IMR-90 (cell line): ENCODE data around the gene NAV2. TPM values are rescaled to one million over a fixed set of nuclear protein-coding genes. Genes with fewer than 3 reads are reported as not detected.
A peak's percentile ranks its signal among the peaks of the same experiment; 100 is the strongest.

Experiments
- ATAC-seq: fragments of 200-7000 bp; cut with Tn5 transposase; 2 replicates; pipeline ENCODE4 v1.9.1; 2020; ENCODE audit warnings: low read depth, mild to moderate bottlenecking, moderate library complexity
- BruUV-seq: library from RNA; stranded (reverse); fragments of 400-500 nt; replicated peaks from 2 replicates; lab custom pipeline; 2021; lab: Mats Ljungman, UMichigan
- CTCF ChIA-PET: fragments of 300-600 bp; formaldehyde crosslinking; extraction: SDS; loops from one replicate; lab custom pipeline; 2021; ENCODE audit warnings: antibody characterized with exemption; lab: Yijun Ruan, JAX
- POLR2A ChIA-PET: fragments of 300-600 bp; sonication (Branson Sonifier 250); formaldehyde crosslinking; loops from one replicate; lab custom pipeline; 2022; ENCODE audit warnings: antibody characterized with exemption; ENCODE audit not compliant: unreplicated experiment; lab: Charles Lee
- DNase-seq: peaks from one replicate; pipeline ENCODE4 v3.0.0; 2013
- H2AFZ ChIP-seq: replicated peaks from 2 replicates; pipeline ENCODE3; 2013; ENCODE audit warnings: low read length, mild to moderate bottlenecking; ENCODE audit not compliant: poor library complexity
- H2AK5ac ChIP-seq: 2 replicates; pipeline ENCODE4 v1.6.1; 2013; ENCODE audit warnings: low read depth, low read length, inconsistent platforms
- H2AK9ac ChIP-seq: replicated peaks from 2 replicates; pipeline ENCODE3; 2013; ENCODE audit warnings: mild to moderate bottlenecking, low read depth, low read length, moderate library complexity; ENCODE audit not compliant: poor library complexity
- H2BK120ac ChIP-seq: 2 replicates; pipeline ENCODE4 v1.6.1; 2013; ENCODE audit warnings: low read depth, low read length, inconsistent platforms
- H2BK15ac ChIP-seq: 3 replicates; pipeline ENCODE4 v1.6.1; 2013; ENCODE audit warnings: low read depth, low read length, inconsistent platforms
- H2BK20ac ChIP-seq: 2 replicates; pipeline ENCODE4 v1.6.1; 2013; ENCODE audit warnings: low read depth, mild to moderate bottlenecking, inconsistent platforms, low read length, moderate library complexity
- H2BK5ac ChIP-seq: 2 replicates; pipeline ENCODE4 v1.6.1; 2013; ENCODE audit warnings: mild to moderate bottlenecking, low read depth, low read length, inconsistent platforms; ENCODE audit not compliant: poor library complexity, severe bottlenecking
- H3K14ac ChIP-seq: replicated peaks from 2 replicates; pipeline ENCODE4 v1.6.1; 2013; ENCODE audit warnings: low read depth, low read length, inconsistent platforms
- H3K18ac ChIP-seq: 2 replicates; pipeline ENCODE4 v1.6.1; 2013; ENCODE audit warnings: low read depth, low read length, control low read depth
- H3K23ac ChIP-seq: 2 replicates; pipeline ENCODE4 v1.6.1; 2013; ENCODE audit warnings: low read depth, low read length, inconsistent platforms
- H3K27ac ChIP-seq: 2 replicates; pipeline ENCODE4 v1.5.1; 2013; ENCODE audit warnings: mild to moderate bottlenecking, control low read depth, low read length; ENCODE audit not compliant: insufficient read depth
- H3K27me3 ChIP-seq: 2 replicates; pipeline ENCODE4 v1.6.1; 2013; ENCODE audit warnings: low read length; ENCODE audit not compliant: control insufficient read depth, insufficient read depth
- H3K36me3 ChIP-seq: 2 replicates; pipeline ENCODE4 v1.6.1; 2013; ENCODE audit warnings: low read length, mixed read lengths; ENCODE audit not compliant: control insufficient read depth, insufficient read depth
- H3K4ac ChIP-seq: 2 replicates; pipeline ENCODE4 v1.6.1; 2013; ENCODE audit warnings: low read depth, low read length, inconsistent platforms
- H3K4me1 ChIP-seq: 2 replicates; pipeline ENCODE4 v1.6.1; 2013; ENCODE audit warnings: low read length, mixed read lengths; ENCODE audit not compliant: control insufficient read depth, insufficient read depth
- H3K4me2 ChIP-seq: 2 replicates; pipeline ENCODE4 v1.6.1; 2013; ENCODE audit warnings: low read depth, mild to moderate bottlenecking, control low read depth, low read length, moderate library complexity
- H3K4me3 ChIP-seq: 2 replicates; pipeline ENCODE4 v1.5.1; 2013; ENCODE audit warnings: low read depth, mild to moderate bottlenecking, control low read depth, low read length, moderate library complexity; ENCODE audit not compliant: insufficient read depth
- H3K56ac ChIP-seq: 2 replicates; pipeline ENCODE4 v1.6.1; 2013; ENCODE audit warnings: low read length, inconsistent platforms; ENCODE audit not compliant: insufficient read depth; ENCODE audit errors: extremely low read depth
- H3K79me1 ChIP-seq, 2 experiments: 2 replicates each; pipeline ENCODE4 v1.6.1; 2013; ENCODE audit warnings: low read length in 2 of 2, inconsistent platforms in 1 of 2, low read depth in 1 of 2
- H3K9ac ChIP-seq: 2 replicates; pipeline ENCODE4 v1.6.1; 2013; ENCODE audit warnings: low read depth, low read length, control low read depth
- H3K9me1 ChIP-seq: 2 replicates; pipeline ENCODE4 v1.6.1; 2013; ENCODE audit warnings: low read length, inconsistent platforms; ENCODE audit not compliant: insufficient read depth
- H3K9me3 ChIP-seq: 2 replicates; pipeline ENCODE4 v1.6.1; 2013; ENCODE audit warnings: low read length; ENCODE audit not compliant: control insufficient read depth, insufficient read depth
- H4K20me1 ChIP-seq: 2 replicates; pipeline ENCODE4 v1.6.1; 2013; ENCODE audit warnings: low read length, inconsistent platforms; ENCODE audit not compliant: insufficient read depth
- H4K5ac ChIP-seq: 2 replicates; pipeline ENCODE4 v1.6.1; 2013; ENCODE audit warnings: mild to moderate bottlenecking, low read depth, low read length, control low read depth
- H4K8ac ChIP-seq, 2 experiments: 2 replicates each; pipeline ENCODE4 v1.6.1; 2013; ENCODE audit warnings: low read depth in 2 of 2, low read length in 2 of 2, control low read depth in 1 of 2, inconsistent platforms in 1 of 2
- H4K91ac ChIP-seq: 2 replicates; pipeline ENCODE4 v1.6.1; 2013; ENCODE audit warnings: low read depth, low read length, inconsistent platforms; ENCODE audit not compliant: insufficient read depth
- BHLHE40 ChIP-seq: fragments of 150-350 bp; IDR thresholded peaks from 2 replicates; pipeline ENCODE4 v1.6.1; 2016; ENCODE audit warnings: mild to moderate bottlenecking, low read depth, low read length
- NFE2L2 ChIP-seq: fragments of 150-350 bp; IDR thresholded peaks from 2 replicates; pipeline ENCODE4 v1.6.1; 2016; ENCODE audit warnings: low read depth, mild to moderate bottlenecking, low read length
- WGBS, 2 experiments: methylation state at CpG; one replicate each; pipeline versions ENCODE4 v1.1.5 to v1.1.7; 2013; ENCODE audit warnings: missing lambda C conversion rate in 2 of 2; ENCODE audit not compliant: insufficient read length in 1 of 2; ENCODE audit errors: extremely low coverage in 2 of 2; 5-methylcytosine and 5-hydroxymethylcytosine counted together
- dilution Hi-C: fragments of 300-500 bp; cut with HindIII; formaldehyde crosslinking; loops from one replicate; pipeline ENCODE4 v1.14.3; 2018; ENCODE audit warnings: low sequenced_read_pairs; ENCODE audit not compliant: unreplicated experiment
- in situ Hi-C: fragments of 300-500 bp; cut with MboI; formaldehyde crosslinking; loops from 3 replicates; pipeline ENCODE4 v1.14.3; 2019; ENCODE audit warnings: low sequenced_read_pairs, inconsistent platforms, mixed read lengths
- intact Hi-C: fragments of 100-400 bp; cut with micrococcal nuclease; formaldehyde crosslinking; loops from 2 replicates; pipeline ENCODE4 v1.10.0; 2022
- polyA plus RNA-seq, 3 experiments: library from polyadenylated mRNA; depleted of rRNA; stranded (reverse); fragments of >200 nt; gene quantifications; 2 replicates each; pipeline ENCODE4 v1.2.3, GENCODE V29; 2012; ENCODE audit warnings: low replicate concordance in 1 of 3
- total RNA-seq: library from RNA; depleted of rRNA; stranded (reverse); fragments of >200 nt; gene quantifications from 2 replicates; pipeline ENCODE4 v1.2.3, GENCODE V29; 2012

Gene NAV2
- total and polyA plus RNA-seq, 2 of the 4 experiments (the other 2 are of a cell fraction): 4.5 to 12.6 TPM

DNA sequence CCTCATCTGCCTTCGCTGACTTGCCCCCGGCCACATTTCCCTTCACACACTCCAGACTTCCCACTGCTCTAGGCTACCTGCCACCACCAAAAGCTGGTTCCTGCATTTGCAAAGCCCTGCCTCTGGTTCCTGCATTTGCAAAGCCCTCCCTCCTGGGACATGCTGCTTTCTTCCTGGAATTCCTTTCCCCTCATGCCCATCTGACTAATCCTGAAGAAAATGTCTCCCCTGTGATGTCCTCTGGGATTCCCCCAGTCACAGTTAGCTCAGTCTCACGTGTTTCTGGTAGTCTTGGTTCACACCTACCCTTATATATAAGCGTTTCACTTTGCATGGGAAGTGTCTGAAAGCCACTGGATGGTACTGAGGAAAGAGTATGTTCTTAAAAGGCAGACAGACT lies 240.7 kb downstream of the NAV2 start:
- Histone ChIP-seq H2AK5ac (peak overlapping the region; percentile 23; the same call in 1 of the 2 replicates), H2BK5ac (peak overlapping the region; percentile 3), H2AK9ac (peak overlapping the region; percentile 82), H4K20me1 (peaks cover 15% of the 10 kb centered on the region; the same call in 1 of the 2 replicates), H3K4me1 (peaks cover 15% of the 10 kb centered on the region), H3K56ac (no peak overlapping the region), H3K27ac (no peak overlapping the region), H3K27me3 (no peaks in the 10 kb centered on the region), H4K5ac (no peak overlapping the region), H3K23ac (no peak overlapping the region), H3K79me1 (peaks cover 18 to 50% of the 10 kb centered on the region in 2 experiments), H3K9ac (no peak overlapping the region; the same call in 1 of the 2 replicates), H4K91ac (no peak overlapping the region), H4K8ac (peak overlapping the region in 1 of 2 experiments; percentile 44; a peak in 1 of 4 replicates), H2BK120ac (no peak overlapping the region), H3K9me1 (peaks cover 14% of the 10 kb centered on the region; the same call in 1 of the 2 replicates), H3K4me2 (no peak overlapping the region), H3K4me3 (no peak overlapping the region), H2BK20ac (0 out of 2 replicates have a peak overlapping the region, but pooled peaks have one; percentile 28), H2BK15ac (no peak overlapping the region), H3K14ac (peak overlapping the region; percentile 49; the same call in 1 of the 2 replicates), H3K9me3 (no peaks in the 10 kb centered on the region), H3K36me3 (peaks cover 12% of the 10 kb centered on the region), H3K18ac (no peak overlapping the region; the same call in 1 of the 2 replicates), H2AFZ (no peak overlapping the region), H3K4ac (peak overlapping the region; percentile 55)
- ChIA-PET CTCF (interaction anchor here (0.6 to 3.7 kb wide), 12 partner anchors 10 to 402 kb away, joined by 3 to 23 read pairs (median 4); no protein-coding TSS in a partner anchor), POLR2A (interaction anchor here (0.5 kb wide), 1 partner anchor 24 kb away, joined by 3 read pairs; no protein-coding TSS in a partner anchor)
- intact Hi-C loops (no loop called here), in situ Hi-C loops (no loop called here), dilution Hi-C loops (no loop called here)
- no TSS peak for BruUV-seq
- peak; percentile 81 for DNase-seq
- WGBS, 2 experiments: 88% methylated on average over 2 of the region's 4 CpGs; no CpG with 5 or more reads in 1 of the 2 experiments
- no peak for TF ChIP-seq NFE2L2
- TF ChIP-seq BHLHE40: peak; percentile 89
- peak; percentile 50 for ATAC-seq
